ENCODE measurements around the gene CHRNE.
"Not testable (repeated sequence)": the region's sequence is repeated elsewhere in the genome, so short reads cannot be mapped to it uniquely, and the experiment has no call there.

Gene CHRNE

DNA sequence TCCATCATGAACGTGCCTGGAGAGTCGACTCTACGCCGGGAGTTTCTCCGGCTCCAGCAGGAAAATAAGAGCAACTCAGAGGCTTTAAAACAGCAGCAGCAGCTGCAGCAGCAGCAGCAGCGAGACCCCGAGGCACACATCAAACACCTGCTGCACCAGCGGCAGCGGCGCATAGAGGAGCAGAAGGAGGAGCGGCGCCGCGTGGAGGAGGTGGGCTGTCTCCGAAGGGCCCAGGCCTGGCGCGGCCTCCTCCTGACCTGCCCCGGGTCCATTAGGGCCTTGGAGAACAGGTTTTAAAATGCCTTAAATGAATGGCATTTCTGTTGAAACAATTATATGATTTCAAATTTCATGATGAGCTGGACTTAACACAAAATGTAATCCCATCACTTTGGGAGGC, 15.3 kb downstream of the CHRNE start:
- no peak for DNase-seq (ENCODE audit: low read depth)

DNA sequence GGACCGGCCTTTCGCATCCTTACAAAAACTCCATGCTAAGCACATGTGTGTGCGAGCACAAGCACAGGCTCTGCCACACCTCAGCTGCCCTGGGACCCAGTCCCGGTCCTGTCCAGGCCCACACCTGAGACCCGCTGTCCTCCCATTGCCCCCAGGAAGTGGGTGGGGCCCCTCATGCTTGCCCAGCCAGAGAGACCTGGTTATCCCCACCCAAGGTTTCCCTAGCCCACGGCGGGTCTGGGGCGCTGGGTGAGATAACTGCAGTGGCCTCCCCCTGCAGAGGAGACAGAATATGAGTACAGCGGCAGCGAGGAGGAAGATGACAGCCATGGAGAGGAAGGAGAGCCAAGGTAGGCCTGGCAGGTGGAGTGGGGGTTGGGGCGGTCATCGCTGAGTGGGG, 16.1 kb downstream of the CHRNE start:
- no peak for DNase-seq (ENCODE audit: low read depth)

DNA sequence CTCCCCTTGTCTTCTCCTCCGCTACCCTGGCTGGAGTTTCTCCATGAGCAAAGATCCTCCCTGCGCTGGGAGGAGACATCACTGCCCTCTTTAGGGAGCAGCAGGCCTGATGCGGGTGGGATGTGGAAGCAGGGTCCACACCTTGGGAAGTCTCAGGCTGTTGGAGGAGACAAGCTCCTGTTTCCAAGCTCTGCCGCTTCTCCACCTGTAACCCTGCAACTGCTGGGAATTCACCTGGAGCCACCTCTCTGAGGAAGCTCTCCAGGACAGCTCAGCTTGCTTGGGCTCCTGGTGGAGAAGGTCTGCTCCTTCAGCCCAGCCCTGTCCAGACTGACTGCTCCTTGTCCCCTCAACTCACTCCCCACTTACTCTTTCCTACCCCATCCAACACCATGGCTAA, 18.4 kb downstream of the CHRNE start:
- no peak for DNase-seq (ENCODE audit: low read depth)

DNA sequence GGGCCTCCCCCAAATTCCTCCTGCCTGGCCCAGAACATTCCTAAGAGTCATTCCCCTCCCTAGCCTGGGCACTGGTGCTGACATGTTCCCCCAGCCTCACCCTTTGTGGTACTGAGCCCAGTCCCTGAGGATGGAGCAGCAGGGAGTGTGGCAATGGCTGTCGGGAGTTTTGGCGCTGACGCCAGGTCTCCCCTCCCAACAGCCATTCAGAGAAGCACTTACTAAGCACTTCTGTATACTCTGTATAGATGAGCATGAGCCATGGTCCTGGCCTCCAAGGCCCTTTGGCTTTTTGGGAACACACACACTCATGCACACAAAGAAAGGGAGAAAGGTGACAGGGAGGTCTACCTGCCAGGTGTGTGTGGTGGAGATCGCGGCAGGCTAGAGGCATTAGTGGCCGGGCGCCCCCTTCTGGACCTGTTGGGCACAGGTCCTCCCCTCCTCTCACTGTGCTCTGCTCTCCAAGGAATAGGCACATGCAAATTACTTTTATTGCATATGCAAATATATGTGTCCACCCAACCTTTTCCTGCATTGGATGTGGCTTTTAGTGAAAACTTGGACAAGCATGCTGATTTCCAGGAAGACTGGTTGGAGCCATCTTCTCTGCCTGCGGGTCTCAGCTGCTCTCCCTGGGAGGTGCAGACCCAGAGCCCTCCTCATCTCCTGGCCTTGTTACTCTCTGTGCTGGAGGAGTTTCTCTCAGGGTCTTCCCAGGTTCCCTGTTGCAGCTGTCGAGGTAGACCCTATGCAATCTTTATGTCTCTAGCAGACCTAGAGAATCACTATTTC, 20.9 kb downstream of the CHRNE start:
- DNase-seq (ENCODE audit: low read depth), result peak; percentile 58

DNA sequence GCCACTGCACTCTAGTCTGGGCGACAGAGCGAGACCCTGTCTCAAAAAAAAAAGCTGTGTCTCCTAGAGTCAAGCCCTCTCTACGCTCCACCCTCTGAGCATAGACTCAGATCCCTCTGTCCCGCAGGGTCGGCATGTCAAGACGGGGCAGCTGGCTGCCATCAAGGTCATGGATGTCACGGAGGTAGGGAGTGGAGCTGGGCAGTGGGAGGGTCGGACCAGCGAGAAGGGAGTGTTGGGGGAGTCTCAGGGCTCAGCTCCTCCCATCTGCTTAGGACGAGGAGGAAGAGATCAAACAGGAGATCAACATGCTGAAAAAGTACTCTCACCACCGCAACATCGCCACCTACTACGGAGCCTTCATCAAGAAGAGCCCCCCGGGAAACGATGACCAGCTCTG, 22.0 kb downstream of the CHRNE start:
- DNase-seq (ENCODE audit: low read depth), result no peak

DNA sequence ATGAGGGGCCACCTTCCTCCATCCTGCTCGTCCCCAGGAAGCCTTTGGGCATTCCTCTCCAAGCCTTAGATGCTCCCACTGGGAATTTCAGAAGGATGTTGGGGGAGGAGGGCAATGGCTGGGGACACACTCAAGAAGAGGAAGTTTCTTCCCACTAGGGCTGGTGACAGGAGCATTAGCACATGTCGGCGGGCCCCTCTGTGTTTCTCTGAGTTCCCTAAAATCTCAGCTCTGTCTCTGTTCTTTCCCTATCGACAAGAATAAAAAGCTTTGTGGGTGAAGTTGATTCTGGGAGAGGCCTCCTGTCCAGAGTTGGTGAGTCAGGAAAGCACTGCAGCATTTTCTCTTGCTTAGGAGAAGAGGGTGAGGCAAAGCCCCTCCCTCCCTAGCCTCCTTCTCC, 23.3 kb downstream of the CHRNE start:
- DNase-seq (ENCODE audit: low read depth), result no peak

DNA sequence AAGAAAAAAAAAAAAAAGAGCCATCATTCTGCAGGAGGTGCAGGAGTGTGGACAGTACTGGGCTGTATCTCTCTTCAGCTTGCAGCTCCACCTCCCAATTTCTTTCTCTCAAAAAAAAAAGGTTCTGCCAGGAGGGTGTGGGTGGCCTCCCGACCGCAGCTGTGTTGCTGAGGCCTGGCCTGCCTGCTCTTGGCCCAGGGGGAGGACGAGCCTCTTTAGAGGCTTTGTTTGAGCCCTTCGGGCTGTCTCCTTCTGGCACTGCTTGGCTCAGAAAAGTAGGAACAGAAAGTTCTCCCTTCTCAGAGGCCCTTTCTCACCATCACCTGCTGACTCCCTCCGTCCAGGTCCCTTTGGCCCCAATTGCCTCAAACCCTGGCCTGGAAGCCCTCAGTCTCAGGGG, 25.8 kb downstream of the CHRNE start:
- DNase-seq (ENCODE audit: low read depth), result no peak

DNA sequence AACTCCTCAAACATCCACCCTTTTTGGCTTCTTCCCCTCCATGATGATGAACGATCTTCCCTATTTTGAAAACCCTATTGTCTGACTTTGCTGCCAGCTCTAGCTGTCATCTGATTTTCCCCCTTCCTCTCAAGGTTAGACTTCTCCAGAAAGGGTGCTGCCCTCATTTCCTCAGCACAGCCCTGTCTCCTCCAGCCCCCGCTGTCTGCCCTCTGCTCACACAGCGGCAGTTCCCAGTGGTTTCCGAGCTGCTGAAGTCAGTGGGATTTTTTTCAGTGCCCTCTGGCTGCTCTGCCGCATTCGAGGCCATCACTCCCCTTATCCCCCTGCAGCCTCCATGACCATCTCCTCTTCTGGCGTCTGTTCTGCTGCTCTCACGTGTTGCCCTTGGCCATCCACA, 30.1 kb downstream of the CHRNE start:
- no peak for DNase-seq (ENCODE audit: low read depth)

DNA sequence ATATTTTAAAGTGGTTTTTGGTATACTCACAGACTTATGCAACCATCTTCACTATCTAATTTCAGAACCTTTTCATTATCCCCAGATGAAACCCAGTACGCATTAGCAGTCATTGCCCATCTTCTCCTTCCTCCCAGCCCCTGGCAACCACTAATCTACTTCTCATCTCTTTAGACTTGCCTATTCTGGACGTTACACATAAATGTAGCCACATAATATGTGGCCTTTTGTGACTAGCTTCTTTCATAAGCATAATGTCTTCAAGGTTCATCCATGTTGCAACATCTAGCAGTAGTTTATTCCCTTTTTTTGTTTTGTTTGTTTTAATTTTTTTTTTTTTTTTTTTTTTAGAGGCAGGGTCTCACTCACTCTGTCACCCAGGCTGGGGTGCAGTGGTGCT, 32.0 kb downstream of the CHRNE start:
- DNase-seq (ENCODE audit: low read depth), result no peak

DNA sequence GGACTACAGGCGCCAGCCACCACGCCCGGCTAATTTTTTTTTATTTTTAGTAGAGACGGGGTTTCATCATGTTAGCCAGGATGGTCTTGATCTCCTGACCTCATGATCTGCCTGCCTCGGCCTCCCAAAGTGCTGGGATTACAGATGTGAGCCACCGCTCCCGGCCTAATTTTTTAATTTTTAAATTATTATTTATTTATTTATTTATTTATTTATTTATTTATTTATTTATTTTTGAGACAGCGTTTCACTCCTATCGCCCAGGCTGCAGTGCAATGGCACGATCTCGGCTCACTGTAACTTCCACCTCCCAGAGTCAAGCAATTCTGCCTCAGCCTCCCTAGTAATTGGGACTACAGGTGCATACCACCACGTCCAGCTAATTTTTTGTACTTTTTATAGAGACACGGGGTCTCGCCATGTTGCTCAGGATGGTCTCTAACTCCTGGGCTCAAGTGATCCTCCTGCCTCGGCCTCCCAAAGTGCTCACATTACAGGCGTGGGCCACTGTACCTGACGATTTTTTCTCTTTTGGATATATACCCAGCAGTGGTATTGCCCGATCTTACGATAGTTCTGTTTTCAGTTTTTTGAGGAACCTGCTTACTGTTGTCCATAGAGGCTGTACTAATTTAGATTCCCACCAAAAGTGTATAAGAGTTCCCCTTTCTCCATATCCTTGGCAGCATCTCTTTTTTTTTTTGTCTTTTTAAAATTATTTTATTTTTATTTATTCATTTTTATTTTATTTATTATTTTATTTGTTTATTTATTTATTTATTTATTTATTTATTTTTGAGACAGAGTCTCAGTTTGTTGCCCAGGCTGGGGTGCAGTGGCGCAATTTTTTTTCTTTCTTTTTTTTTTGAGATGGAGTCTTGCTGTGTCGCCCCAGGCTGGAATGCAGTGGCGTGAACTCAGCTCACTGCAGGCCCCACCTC, 33.6 kb downstream of the CHRNE start:
- DNase-seq (ENCODE audit: low read depth), result not testable (repeated sequence)

DNA sequence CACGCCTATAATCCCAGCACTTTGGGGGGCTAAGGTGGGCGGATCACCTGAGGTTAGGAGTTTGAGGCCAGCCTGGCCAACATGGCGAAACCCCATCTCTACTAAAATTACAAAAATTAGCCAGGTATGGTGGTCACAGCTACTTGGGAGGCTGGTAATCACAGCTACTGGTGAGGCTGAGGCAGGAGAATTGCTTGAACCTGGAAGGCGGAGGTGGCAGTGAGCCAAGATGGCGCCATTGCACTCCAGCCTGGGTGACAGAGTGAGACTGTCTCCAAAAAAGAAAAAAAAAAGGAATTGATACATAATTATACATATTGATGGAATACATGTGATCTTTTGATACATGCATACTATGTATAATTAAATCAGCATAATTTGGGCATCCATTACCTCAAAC, 35.4 kb downstream of the CHRNE start:
- not testable (repeated sequence) for DNase-seq (ENCODE audit: low read depth)

DNA sequence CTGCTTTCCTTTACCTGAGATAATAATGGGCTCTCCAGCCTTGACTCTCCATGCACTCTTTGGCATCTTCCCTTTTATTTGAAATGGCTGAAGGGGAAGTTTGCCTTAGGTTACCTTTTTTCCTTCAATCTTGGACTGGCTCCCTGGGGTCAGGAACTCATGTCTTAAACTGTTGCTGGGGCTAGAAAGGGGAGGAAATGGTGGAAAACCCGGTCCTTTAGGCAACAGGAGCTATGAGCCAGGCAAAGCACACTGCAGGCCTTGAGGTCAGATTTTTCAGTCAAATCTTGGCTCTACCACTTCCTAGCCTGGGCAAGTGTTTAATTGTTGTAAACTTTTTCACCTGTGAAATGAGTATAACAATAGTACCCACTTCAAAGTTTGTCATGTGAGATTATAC, 39.6 kb downstream of the CHRNE start:
- no peak for DNase-seq (ENCODE audit: low read depth)

DNA sequence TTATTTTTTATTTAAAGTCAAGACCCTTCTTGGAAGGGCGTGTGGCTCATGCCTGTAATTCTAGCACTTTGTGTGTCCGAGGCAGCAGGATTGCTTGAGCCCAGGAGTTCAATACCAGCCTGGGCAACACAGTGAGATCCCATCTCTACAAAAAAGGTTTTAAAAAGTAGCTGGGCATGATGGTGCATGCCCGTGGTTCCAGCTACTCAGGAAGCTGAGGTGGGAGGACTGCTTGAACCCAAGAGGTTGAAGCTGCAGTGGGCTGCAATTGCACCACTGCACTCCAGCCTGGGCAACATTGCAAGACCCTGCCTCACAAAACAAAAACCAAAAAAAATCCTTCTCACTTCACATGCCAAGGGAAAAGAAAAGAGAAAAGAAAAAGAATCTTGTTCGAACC, 40.2 kb downstream of the CHRNE start:
- DNase-seq (ENCODE audit: low read depth), result no peak

DNA sequence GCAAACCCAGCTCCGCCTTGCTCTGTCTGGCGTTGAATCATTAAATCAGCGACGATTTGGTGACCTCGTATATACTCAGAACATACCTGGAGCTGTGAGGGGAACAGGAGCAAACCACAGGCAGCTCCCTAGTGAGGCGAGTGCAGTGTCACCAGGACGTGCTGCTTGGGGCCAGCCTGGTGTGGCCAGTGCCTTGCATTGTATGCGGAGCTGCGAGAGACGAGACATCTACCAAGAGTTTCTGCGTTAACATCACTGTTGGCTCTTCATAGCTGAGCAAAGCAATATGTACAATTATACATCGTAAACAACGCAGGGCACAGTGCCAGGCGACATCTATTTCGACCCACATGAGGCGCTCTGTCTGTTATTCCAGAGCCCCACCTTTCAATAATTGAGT, 41.8 kb downstream of the CHRNE start:
- DNase-seq (ENCODE audit: low read depth), result no peak

DNA sequence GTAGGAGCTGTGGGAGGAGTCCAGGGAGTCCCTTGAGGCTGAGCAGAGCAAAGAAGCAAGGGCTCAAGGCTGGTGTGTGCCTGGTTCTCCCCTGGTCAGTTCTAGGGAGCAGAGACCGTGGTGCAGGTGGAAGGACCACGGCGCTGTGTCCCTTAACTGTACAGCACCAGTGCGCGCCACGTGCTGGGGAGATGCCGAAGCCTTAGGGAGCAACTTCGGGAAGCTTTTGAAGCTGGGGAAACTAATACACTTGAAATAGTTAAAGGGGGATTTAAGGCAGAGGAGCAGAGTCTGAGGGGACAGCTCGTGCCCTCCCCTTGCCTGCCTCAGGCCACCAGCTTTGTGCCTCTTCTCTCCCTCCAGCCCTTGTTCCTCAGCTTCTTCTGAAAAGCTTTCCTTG, 42.2 kb downstream of the CHRNE start:
- DNase-seq (ENCODE audit: low read depth), result no peak

DNA sequence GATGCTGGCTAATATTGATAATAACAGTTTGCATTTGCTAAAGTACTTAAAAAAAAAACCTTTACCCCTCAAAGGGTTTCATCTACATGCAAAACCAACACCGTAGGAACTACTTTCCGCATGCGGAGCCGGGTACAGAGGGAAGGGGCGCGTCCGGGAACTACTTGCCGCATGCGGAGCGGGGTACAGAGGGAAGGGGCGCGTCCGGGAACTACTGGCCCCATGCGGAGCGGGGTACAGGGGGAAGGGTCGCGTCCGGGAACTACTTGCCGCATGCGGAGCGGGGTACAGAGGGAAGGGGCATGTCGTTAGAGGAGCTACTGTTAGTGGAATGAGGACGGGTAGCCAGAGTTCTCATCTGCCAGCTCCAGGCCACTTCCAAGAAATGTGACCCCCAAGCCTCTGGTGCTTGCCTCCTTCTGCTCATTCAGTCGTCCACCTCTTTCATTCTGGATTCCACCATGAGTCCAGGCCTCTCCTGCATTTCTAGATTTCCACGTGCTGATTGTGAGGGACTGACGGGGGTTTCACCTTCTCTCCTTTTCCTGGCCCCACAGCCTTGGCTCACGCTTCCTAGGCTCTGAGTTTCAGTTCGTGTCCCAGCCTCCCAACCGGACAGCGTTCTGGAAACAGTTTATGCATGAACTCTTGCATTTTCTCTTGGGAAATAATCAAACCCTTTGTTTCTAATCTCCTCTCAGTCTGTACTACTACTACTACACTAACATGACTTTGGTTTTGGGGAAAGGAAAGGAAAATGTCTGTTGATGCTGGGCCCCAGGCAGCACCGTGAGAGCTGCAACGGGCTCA, 42.9 kb downstream of the CHRNE start:
- DNase-seq (ENCODE audit: low read depth), result no peak

DNA sequence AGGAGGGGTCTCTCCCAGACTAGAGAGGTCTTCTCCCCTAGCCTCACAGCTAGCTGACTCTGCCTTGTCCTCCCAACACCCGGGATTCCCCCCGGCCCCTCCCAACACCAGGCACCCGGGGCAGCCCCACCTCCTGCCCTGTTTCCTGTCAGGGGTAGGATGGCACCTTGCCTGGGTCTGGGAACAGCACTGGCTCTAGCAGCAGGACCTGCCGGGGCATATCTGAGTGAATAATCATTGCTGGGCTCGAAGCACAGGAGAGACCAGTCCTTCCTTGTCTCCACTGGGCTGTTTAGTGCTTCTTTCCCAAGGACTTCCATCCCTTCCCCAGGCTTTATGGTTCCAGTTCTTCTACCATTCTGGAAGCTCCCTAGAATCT, 44.0 kb downstream of the CHRNE start:
- peak; percentile 18 for DNase-seq (ENCODE audit: low read depth)

DNA sequence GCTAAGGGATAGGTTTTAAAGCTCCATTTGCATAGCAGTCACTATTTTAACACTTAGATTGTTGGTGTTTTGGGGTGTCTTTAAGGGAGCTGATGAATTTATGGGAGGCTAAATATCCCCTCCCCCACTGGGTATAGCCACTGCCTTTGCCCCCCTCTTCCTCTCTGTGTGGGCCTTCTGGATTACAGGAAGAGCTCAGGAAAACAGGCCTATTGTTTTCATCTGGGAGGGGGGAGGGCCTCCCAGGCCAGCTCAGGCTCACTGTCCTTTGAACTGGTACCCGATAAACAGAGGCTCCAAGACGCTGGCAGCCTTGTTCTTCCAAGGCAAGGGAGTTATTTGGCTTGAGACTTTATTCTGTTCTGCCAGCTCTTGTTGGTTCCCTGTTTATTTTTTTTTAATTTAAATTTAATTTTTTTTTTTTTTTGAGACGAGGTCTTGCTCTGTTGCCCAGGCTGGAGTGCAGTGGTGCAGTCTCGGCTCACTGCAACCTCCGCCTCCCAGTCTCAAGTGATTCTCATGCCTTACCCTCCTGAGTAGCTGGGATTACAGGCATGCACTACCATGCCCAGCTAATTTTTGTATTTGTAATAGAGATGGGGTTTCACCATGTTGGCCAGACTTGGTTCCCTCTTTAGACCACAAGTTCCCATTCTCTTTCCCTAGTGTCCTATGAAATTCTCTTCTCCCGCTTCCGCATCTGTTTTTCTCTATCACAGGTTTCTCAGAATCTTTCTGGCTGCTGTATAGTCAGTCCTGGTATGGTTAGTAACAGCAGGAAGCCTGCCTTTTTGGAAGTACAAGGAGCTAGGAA, 44.6 kb downstream of the CHRNE start:
- DNase-seq (ENCODE audit: low read depth), result peak; percentile 29

DNA sequence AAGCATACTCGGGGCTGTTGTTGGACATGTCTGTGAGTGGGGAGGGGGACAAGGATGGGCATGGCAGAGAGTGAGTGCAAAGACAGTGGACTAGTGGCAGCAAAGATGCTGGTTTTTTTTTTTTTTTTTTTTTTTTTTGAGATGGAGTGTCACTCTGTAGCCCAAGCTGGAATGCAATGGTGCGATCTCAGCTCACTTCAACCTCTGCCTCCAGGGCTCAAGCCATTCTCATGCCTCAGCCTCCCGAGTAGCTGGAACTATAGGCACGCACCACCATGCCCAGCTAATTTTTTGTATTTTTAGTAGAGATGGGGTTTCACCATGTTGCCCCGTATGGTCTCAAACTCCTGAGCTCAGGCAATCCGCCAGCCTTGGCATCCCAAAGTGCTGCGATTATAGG, 45.6 kb downstream of the CHRNE start:
- DNase-seq (ENCODE audit: low read depth), result not testable (repeated sequence)

DNA sequence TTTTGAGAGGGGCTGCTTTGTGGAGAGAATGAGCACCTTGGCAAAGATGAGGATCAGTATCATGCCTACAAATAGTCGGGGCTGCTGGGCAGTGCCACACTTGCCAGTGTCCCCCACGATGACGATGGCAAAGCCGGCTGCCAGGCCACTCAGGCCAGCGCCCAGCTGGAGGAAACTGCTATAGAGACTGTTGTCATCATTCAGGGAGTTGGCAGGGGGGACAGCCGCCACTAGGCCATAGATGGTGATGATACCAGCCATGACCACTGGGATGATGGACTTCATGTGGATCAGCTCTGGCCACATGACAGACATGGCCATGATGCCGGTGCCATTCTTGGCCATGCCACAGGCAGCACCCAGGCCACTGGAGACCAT, 46.0 kb downstream of the CHRNE start:
- no peak for DNase-seq (ENCODE audit: low read depth)

DNA sequence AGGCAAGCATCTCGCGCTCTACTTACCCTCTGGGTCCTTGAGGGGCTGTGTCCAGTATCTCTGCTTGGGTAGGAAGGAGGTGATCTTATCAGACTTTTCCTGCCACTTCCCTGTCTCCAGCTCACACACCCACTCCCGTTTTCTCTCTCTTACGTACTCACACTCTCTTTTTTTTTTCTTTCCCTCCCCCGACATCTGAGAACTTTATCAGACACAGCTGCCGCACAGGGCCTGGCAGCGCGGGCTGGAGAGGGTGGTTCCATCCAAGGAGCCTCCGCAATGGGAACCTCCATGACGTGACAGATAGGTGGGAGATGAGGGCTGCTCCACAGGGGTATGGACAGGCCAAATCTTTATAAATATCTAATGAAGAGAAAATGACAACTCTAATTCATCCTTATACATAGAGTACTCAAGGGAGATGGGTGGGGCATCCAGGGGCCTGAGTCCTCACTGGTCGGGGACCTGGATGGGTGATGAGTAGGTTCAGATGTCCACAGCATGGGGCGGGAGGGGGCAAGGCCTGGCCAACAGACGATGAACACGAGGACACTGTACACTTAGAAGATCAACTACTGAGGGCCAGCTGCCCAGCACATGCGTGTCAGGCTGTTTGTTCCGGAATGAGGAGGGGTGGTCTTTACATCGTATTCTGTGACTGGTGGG, 46.5 kb downstream of the CHRNE start:
- no peak for DNase-seq (ENCODE audit: low read depth)

All from ELR (cell line).